Measurements from ENCODE around the gene MRGPRD. TPM values are rescaled to one million over a fixed set of nuclear protein-coding genes. Genes with fewer than 3 reads are reported as not detected.

MRGPRD gene
- total RNA-seq, 2 experiments from 2014 or later: not detected

DNA sequence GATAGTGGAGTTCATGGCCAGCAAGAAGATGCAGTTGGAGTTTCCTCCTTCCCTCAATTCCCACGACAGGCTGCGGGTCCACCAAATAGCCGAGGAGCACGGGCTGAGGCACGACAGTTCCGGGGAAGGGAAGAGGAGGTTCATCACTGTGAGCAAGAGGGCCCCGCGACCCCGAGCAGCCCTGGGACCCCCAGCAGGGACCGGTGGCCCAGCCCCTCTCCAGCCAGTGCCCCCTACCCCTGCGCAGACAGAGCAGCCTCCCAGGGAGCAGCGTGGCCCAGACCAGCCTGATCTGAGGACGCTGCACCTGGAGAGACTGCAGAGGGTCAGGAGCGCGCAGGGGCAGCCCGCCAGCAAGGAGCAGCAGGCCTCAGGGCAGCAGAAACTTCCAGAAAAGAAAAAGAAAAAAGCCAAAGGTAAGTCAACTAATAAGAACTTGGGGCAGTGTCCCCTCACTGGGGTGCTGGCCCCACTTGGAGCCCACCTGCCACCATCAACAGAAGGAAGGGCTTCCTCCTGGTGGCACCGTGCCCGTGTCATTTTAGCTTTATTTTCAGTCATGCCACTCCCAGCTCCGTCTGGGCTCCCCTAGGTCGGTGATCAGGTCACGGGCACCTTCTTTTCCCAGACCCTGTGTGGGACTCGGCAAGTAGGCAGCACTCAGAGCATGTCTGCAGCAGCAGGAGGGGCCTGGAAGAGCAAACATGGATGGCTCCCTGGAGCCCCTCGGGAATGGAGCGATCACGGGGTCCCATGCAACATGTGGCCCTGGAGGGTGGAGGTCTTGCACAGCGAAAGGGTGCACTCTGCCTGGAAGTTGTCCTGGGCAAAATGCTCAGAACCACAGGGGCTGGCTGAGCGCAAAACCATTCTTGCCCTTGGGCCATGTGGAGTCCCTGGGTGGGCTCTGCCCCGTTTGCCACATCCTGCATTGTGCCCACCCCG, 43.8 kb downstream of the MRGPRD start:
- intact Hi-C loops (cut with micrococcal nuclease; ENCODE audit: unreplicated experiment): no loop called here
- no peak overlapping the region for H2AFZ ChIP-seq (ENCODE audit: low read length)
- H3K36me3 ChIP-seq (ENCODE audit: insufficient read depth, low read length): peaks cover 21% of the 10 kb centered on the region
- BruUV-seq (replicated peaks): no TSS peak
- H3K79me2 ChIP-seq (ENCODE audit: insufficient read depth, low read depth, low read length): no peaks in the 10 kb centered on the region
- TF ChIP-seq EZH2phosphoT487 (IDR thresholded peaks at IDR 0.05; ENCODE audit: borderline replicate concordance, low read depth, low read length): no peak
- H3K9me3 ChIP-seq (ENCODE audit: low read length): no peaks in the 10 kb centered on the region
- H3K4me3 ChIP-seq (ENCODE audit: low read depth, low read length, poor library complexity, severe bottlenecking): no peak overlapping the region
- no peaks in the 10 kb centered on the region for H3K9me2 ChIP-seq (ENCODE audit: insufficient read depth, low read length)
- H4K20me1 ChIP-seq (ENCODE audit: insufficient read depth, low read length): no peaks in the 10 kb centered on the region
- no peaks in the 10 kb centered on the region for H3K4me1 ChIP-seq (ENCODE audit: insufficient read depth, low read length, poor library complexity, severe bottlenecking)
- H3K4me2 ChIP-seq (ENCODE audit: low read length): no peak overlapping the region
- POLR2A ChIA-PET: no interaction called here
- DNase-seq (ENCODE audit: low spot score): no peak
- H3K27ac ChIP-seq (ENCODE audit: low read depth, low read length, poor library complexity, severe bottlenecking): no peak overlapping the region
- CTCF ChIA-PET (ENCODE audit: unreplicated experiment): no interaction called here

DNA sequence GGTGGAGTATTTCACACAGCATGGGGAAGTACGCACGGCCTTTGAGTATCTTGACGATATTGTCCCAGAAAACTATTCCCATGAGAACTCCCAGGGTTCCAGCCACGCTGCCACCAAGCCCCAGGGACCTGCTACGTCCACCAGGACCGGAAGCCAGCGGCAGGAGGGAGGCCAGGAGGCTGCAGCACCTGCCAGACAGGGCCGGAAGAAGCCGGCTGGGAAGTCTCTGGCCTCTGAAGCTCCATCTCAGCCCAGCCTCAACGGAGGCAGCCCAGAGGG, 44.5 kb downstream of the MRGPRD start:
- Histone ChIP-seq H3K4me3 (ENCODE audit: low read depth, low read length, poor library complexity, severe bottlenecking) (no peak overlapping the region), H2AFZ (ENCODE audit: low read length) (no peak overlapping the region), H3K36me3 (ENCODE audit: insufficient read depth, low read length) (peaks cover 21% of the 10 kb centered on the region), H3K4me2 (ENCODE audit: low read length) (no peak overlapping the region), H4K20me1 (ENCODE audit: insufficient read depth, low read length) (no peaks in the 10 kb centered on the region), H3K9me2 (ENCODE audit: insufficient read depth, low read length) (no peaks in the 10 kb centered on the region), H3K9me3 (ENCODE audit: low read length) (no peaks in the 10 kb centered on the region), H3K27ac (ENCODE audit: low read depth, low read length, poor library complexity, severe bottlenecking) (no peak overlapping the region), H3K4me1 (ENCODE audit: insufficient read depth, low read length, poor library complexity, severe bottlenecking) (no peaks in the 10 kb centered on the region), H3K79me2 (ENCODE audit: insufficient read depth, low read depth, low read length) (no peaks in the 10 kb centered on the region)
- POLR2A ChIA-PET: no interaction called here
- DNase-seq (ENCODE audit: low spot score): no peak
- intact Hi-C loops (cut with micrococcal nuclease; ENCODE audit: unreplicated experiment): no loop called here
- TF ChIP-seq EZH2phosphoT487 (IDR thresholded peaks at IDR 0.05; ENCODE audit: borderline replicate concordance, low read depth, low read length): no peak
- TF ChIP-seq, protein P1, sequence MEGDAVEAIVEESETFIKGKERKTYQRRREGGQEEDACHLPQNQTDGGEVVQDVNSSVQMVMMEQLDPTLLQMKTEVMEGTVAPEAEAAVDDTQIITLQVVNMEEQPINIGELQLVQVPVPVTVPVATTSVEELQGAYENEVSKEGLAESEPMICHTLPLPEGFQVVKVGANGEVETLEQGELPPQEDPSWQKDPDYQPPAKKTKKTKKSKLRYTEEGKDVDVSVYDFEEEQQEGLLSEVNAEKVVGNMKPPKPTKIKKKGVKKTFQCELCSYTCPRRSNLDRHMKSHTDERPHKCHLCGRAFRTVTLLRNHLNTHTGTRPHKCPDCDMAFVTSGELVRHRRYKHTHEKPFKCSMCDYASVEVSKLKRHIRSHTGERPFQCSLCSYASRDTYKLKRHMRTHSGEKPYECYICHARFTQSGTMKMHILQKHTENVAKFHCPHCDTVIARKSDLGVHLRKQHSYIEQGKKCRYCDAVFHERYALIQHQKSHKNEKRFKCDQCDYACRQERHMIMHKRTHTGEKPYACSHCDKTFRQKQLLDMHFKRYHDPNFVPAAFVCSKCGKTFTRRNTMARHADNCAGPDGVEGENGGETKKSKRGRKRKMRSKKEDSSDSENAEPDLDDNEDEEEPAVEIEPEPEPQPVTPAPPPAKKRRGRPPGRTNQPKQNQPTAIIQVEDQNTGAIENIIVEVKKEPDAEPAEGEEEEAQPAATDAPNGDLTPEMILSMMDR (conservative IDR thresholded peaks at IDR 0.05; ENCODE audit: low read length): no peak
- CTCF ChIA-PET (ENCODE audit: unreplicated experiment): no interaction called here
- BruUV-seq (replicated peaks): no TSS peak

DNA sequence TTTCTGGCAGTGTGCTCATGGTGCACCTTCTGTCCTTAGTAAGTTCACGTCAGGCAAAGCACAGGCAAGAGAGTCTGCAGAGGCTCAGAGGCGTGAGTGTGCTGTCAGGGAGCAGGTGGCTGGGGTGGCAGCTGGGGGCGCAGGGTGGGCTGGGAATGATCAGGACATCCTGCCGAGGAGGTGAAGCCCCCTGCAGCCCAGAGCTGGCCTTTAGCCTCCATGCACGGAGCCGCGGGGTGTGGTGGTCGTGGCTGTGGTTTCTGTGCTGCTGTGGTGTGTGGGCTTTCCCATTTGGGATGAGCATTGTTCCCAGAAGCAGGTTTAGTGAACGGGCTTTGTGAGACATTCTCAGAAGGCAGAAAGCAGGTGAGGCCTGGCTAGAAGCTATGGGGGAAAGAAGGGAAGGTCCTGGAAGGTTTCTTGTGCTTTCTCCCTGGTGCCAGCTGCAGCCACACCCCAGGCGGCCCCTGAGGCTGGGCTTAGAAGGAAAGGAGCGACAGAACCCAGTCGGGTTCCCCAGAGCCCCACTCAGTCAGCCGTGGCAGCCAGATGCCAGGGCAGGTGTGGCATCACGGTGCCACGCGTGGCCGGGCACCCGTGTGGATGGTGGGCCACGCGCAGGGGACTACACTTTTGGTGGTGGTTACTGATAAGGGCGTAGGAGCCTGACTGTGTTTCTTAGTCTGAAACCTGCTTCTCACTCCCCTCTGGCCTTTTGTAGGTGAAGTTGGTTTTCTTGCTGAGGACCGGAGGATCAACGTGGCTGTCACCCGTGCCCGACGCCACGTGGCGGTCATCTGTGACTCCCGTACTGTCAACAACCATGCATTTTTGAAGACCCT, 45.0 kb downstream of the MRGPRD start:
- Histone ChIP-seq H3K27ac (ENCODE audit: low read depth, low read length, poor library complexity, severe bottlenecking) (no peak overlapping the region), H2AFZ (ENCODE audit: low read length) (no peak overlapping the region), H3K4me2 (ENCODE audit: low read length) (no peak overlapping the region), H3K36me3 (ENCODE audit: insufficient read depth, low read length) (peaks cover 21% of the 10 kb centered on the region), H3K9me2 (ENCODE audit: insufficient read depth, low read length) (no peaks in the 10 kb centered on the region), H3K4me1 (ENCODE audit: insufficient read depth, low read length, poor library complexity, severe bottlenecking) (no peaks in the 10 kb centered on the region), H3K9me3 (ENCODE audit: low read length) (no peaks in the 10 kb centered on the region), H4K20me1 (ENCODE audit: insufficient read depth, low read length) (no peaks in the 10 kb centered on the region), H3K79me2 (ENCODE audit: insufficient read depth, low read depth, low read length) (no peaks in the 10 kb centered on the region), H3K4me3 (ENCODE audit: low read depth, low read length, poor library complexity, severe bottlenecking) (no peak overlapping the region)
- intact Hi-C loops (cut with micrococcal nuclease; ENCODE audit: unreplicated experiment): no loop called here
- no TSS peak for BruUV-seq (replicated peaks)
- POLR2A ChIA-PET: no interaction called here
- no peak for DNase-seq (ENCODE audit: low spot score)
- CTCF ChIA-PET (ENCODE audit: unreplicated experiment): no interaction called here
- no peak for TF ChIP-seq EZH2phosphoT487 (IDR thresholded peaks at IDR 0.05; ENCODE audit: borderline replicate concordance, low read depth, low read length)
- TF ChIP-seq, protein P1 (conservative IDR thresholded peaks at IDR 0.05; ENCODE audit: low read length): no peak
